MM.1S (cell line): ENCODE results near the gene B4GALT5.

Source experiments
- DNase-seq: peaks from one replicate; pipeline ENCODE4 v3.0.0-alpha.2; 2015
- H2AFZ ChIP-seq: fragments of 300-600 bp; sonication (generic); 2 replicates; pipeline ENCODE4 v1.6.0; 2016; ENCODE audit warnings: antibody characterized with exemption, low read length
- H3F3A ChIP-seq: fragments of 300-600 bp; sonication (generic); 2 replicates; pipeline ENCODE4 v1.6.1; 2016; ENCODE audit warnings: mild to moderate bottlenecking, antibody characterized with exemption, low read length, moderate library complexity, mixed read lengths; ENCODE audit not compliant: insufficient read depth
- H3K27ac ChIP-seq: fragments of 300-600 bp; sonication (generic); 2 replicates; pipeline ENCODE4 v1.5.1; 2016; ENCODE audit warnings: mild to moderate bottlenecking, low read length
- H3K27me3 ChIP-seq: fragments of 300-600 bp; sonication (generic); replicated peaks from 2 replicates; pipeline ENCODE4 v1.6.0; 2016; ENCODE audit warnings: low read length; ENCODE audit not compliant: insufficient read depth
- H3K36me3 ChIP-seq: fragments of 300-600 bp; sonication (generic); replicated peaks from 2 replicates; pipeline ENCODE4 v1.6.1; 2016; ENCODE audit warnings: mild to moderate bottlenecking, low read length, mixed read lengths; ENCODE audit not compliant: insufficient read depth
- H3K4me1 ChIP-seq: fragments of 300-600 bp; sonication (generic); 2 replicates; pipeline ENCODE4 v1.6.1; 2016; ENCODE audit warnings: low read length, mixed read lengths
- H3K4me2 ChIP-seq: fragments of 300-600 bp; sonication (generic); 2 replicates; pipeline ENCODE4 v1.6.0; 2016; ENCODE audit warnings: low read depth, low read length
- H3K4me3 ChIP-seq: fragments of 300-600 bp; sonication (generic); 2 replicates; pipeline ENCODE4 v1.5.1; 2016; ENCODE audit warnings: low read length, mixed read lengths
- H3K79me2 ChIP-seq: fragments of 300-600 bp; sonication (generic); 2 replicates; pipeline ENCODE4 v1.6.1; 2016; ENCODE audit warnings: mixed run types, low read length, mixed read lengths
- H3K9ac ChIP-seq: fragments of 300-600 bp; sonication (generic); 2 replicates; pipeline ENCODE4 v1.6.1; 2016; ENCODE audit warnings: low read length, mixed read lengths
- H3K9me2 ChIP-seq: fragments of 300-600 bp; sonication (generic); replicated peaks from 2 replicates; pipeline ENCODE4 v1.6.1; 2016; ENCODE audit warnings: mild to moderate bottlenecking, low read length, mixed read lengths; ENCODE audit not compliant: insufficient read depth
- H3K9me3 ChIP-seq: fragments of 300-600 bp; sonication (generic); replicated peaks from 2 replicates; pipeline ENCODE4 v1.6.1; 2016; ENCODE audit warnings: mild to moderate bottlenecking, low read length, mixed read lengths; ENCODE audit not compliant: insufficient read depth
- H4K20me1 ChIP-seq: fragments of 300-600 bp; sonication (generic); 2 replicates; pipeline ENCODE4 v1.6.1; 2016; ENCODE audit warnings: mild to moderate bottlenecking, low read length, moderate library complexity, mixed read lengths; ENCODE audit not compliant: insufficient read depth
- EZH2 ChIP-seq: fragments of 300-600 bp; sonication (generic); optimal IDR thresholded peaks from 2 replicates; pipeline ENCODE3; 2017; ENCODE audit warnings: low read depth, mild to moderate bottlenecking, antibody characterized with exemption, low read length, mixed read lengths
- EZH2phosphoT487 ChIP-seq: fragments of 300-600 bp; sonication (generic); IDR thresholded peaks from 2 replicates; pipeline ENCODE4 v1.6.1; 2018; ENCODE audit warnings: antibody characterized with exemption, low read length
- TF ChIP-seq, protein P1 (sequence below): fragments of 300-600 bp; sonication (generic); IDR thresholded peaks from 2 replicates; pipeline ENCODE4 v1.5.1; 2016; ENCODE audit warnings: antibody characterized with exemption, low read length, mixed read lengths

The B4GALT5 gene

DNA sequence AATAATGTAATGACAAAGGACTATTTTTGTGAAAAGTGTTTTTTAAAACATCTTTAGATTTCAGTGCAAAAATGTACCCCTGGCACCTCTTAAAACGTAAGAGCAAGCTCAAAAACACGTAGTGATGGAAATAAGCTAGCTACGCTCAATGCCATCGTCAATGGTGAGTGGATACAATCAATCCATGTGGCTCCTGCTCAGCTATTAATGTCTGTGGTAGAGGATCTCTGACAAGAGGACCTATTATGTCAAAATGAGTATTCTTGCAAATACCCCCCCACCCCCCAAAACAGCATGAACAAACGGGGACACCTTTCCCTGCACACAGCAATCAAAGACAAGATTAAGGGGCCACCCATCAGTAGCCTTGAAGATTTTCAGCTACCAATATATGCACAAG lies 80.7 kb downstream of the B4GALT5 start:
- DNase-seq = no peak
- Histone ChIP-seq H2AFZ (no peak overlapping the region), H3K27ac (no peak overlapping the region), H3K9me3 (no peaks in the 10 kb centered on the region), H3K9ac (no peak overlapping the region), H3K36me3 (no peaks in the 10 kb centered on the region), H4K20me1 (no peaks in the 10 kb centered on the region), H3K4me1 (peaks cover 20% of the 10 kb centered on the region), H3K9me2 (no peaks in the 10 kb centered on the region), H3K79me2 (no peaks in the 10 kb centered on the region), H3K27me3 (no peaks in the 10 kb centered on the region), H3F3A (peaks cover 13% of the 10 kb centered on the region), H3K4me3 (no peak overlapping the region), H3K4me2 (no peak overlapping the region)
- TF ChIP-seq, protein P1, sequence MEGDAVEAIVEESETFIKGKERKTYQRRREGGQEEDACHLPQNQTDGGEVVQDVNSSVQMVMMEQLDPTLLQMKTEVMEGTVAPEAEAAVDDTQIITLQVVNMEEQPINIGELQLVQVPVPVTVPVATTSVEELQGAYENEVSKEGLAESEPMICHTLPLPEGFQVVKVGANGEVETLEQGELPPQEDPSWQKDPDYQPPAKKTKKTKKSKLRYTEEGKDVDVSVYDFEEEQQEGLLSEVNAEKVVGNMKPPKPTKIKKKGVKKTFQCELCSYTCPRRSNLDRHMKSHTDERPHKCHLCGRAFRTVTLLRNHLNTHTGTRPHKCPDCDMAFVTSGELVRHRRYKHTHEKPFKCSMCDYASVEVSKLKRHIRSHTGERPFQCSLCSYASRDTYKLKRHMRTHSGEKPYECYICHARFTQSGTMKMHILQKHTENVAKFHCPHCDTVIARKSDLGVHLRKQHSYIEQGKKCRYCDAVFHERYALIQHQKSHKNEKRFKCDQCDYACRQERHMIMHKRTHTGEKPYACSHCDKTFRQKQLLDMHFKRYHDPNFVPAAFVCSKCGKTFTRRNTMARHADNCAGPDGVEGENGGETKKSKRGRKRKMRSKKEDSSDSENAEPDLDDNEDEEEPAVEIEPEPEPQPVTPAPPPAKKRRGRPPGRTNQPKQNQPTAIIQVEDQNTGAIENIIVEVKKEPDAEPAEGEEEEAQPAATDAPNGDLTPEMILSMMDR = no peak
- TF ChIP-seq EZH2 = no peak
- no peak for TF ChIP-seq EZH2phosphoT487

DNA sequence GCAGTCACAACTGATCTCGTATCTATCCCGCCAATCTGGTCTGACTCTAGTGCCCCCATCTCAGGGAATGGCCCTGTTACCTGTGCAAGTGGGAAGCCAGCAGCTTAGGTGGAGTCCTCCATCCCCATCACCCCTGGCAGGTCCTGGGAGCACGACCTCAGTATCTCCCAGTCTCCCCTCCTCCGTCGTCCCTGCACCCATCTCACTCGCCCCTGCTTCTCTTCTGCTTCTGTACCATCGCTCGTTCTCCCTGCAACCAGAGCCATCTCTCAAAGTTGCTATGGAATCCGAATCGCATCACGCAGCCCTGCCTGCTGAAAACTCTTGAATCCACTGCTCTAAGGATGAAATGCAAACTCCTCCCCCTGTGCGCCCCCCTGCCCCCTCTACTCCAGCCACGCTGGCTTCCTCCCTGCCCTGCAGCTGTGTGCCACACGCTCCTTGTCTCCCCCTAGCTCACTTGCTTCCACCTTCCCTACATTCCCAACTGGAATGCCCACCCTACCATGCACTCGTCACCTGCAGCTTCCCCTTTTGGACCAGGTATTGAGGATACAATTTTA lies 81.7 kb downstream of the B4GALT5 start:
- Histone ChIP-seq H2AFZ (no peak overlapping the region), H3K9ac (no peak overlapping the region), H4K20me1 (no peaks in the 10 kb centered on the region), H3K4me1 (peaks cover 20% of the 10 kb centered on the region), H3K9me3 (no peaks in the 10 kb centered on the region), H3K4me2 (no peak overlapping the region), H3K36me3 (no peaks in the 10 kb centered on the region), H3K27ac (no peak overlapping the region), H3K79me2 (no peaks in the 10 kb centered on the region), H3K4me3 (no peak overlapping the region), H3F3A (peaks cover 13% of the 10 kb centered on the region), H3K9me2 (no peaks in the 10 kb centered on the region), H3K27me3 (no peaks in the 10 kb centered on the region)
- TF ChIP-seq EZH2phosphoT487 (no peak), EZH2 (no peak)
- TF ChIP-seq, protein P1 = no peak
- no peak for DNase-seq

DNA sequence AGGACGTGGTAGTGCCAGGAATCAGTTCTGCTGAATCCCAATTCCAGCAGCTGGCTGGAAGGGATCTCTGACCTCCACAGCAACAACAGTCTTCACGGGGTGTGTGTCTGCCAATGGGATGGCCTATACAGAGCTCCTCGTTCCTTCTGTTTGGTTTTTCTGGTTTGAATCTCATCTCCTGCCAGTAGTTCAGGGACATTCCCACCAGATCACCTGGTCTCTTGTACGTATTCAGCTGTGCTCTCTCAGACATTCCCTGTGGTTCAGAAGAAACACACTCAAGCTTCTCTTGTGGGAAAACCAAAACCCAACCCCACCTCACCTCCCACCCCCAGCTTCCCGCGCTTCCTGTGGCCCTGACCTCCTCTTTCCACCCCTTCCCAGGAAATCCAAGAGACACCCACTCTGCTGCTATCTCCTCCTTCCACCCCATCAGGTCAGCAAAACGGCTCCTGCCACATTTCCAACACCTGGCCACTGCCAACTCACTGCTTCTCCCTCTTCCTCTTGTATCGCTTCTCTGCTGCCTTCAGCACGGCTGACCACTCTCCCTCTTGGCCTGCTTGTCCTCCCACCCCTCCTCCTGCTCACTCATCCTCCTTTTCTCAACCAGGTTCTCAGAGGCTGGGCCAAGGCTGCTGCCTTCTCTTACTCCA lies 82.5 kb downstream of the B4GALT5 start:
- H3K27me3 ChIP-seq = no peaks in the 10 kb centered on the region
- H3F3A ChIP-seq = peaks cover 13% of the 10 kb centered on the region
- no peak overlapping the region for H2AFZ ChIP-seq
- no peak overlapping the region for H3K4me3 ChIP-seq
- no peaks in the 10 kb centered on the region for H3K9me2 ChIP-seq
- no peaks in the 10 kb centered on the region for H3K79me2 ChIP-seq
- H3K9ac ChIP-seq = no peak overlapping the region
- no peaks in the 10 kb centered on the region for H4K20me1 ChIP-seq
- DNase-seq = no peak
- peak overlapping the region; percentile 21; the same call in 1 of the 2 replicates for H3K4me2 ChIP-seq
- H3K36me3 ChIP-seq = no peaks in the 10 kb centered on the region
- TF ChIP-seq, protein P1 = no peak
- no peak for TF ChIP-seq EZH2
- TF ChIP-seq EZH2phosphoT487 = no peak
- peak overlapping the region; percentile 33; the same call in 1 of the 2 replicates for H3K27ac ChIP-seq
- H3K9me3 ChIP-seq = no peaks in the 10 kb centered on the region
- peaks cover 20% of the 10 kb centered on the region for H3K4me1 ChIP-seq
